ENCODE measurements around the gene ITGAD. TPM values are rescaled to one million over a fixed set of nuclear protein-coding genes. Genes with fewer than 3 reads are reported as not detected.

ITGAD gene
- total and polyA plus RNA-seq, 2 of the 13 experiments (the other 11 are each of a cell fraction or from before 2014, with no cell fraction given): not detected

- TF ChIP-seq ATF4 (CRISPR knock-in tag; IDR thresholded peaks at IDR 0.05) (no peak; a peak in 1 of 4 replicates), HNF4A (CRISPR knock-in tag; IDR thresholded peaks at IDR 0.05) (peak; percentile 98), ZBTB7A (CRISPR knock-in tag; IDR thresholded peaks at IDR 0.05) (peak; percentile 73; the same call in 1 of the 2 replicates), PATZ1 (CRISPR knock-in tag; IDR thresholded peaks at IDR 0.05) (peak; percentile 71; the same call in 1 of the 2 replicates), ZBTB3 (CRISPR knock-in tag; IDR thresholded peaks at IDR 0.05; ENCODE audit: borderline replicate concordance, low read depth) (no peak), NRL (CRISPR knock-in tag; IDR thresholded peaks at IDR 0.05; ENCODE audit: borderline replicate concordance) (peak; percentile 91; the same call in 1 of the 2 replicates), HOXA3 (CRISPR knock-in tag; IDR thresholded peaks at IDR 0.05) (peak; percentile 90), ELF1 (CRISPR knock-in tag; IDR thresholded peaks at IDR 0.05) (peak; percentile 80; the same call in 1 of the 2 replicates), ZNF350 (CRISPR knock-in tag; IDR thresholded peaks at IDR 0.05; ENCODE audit: borderline replicate concordance, low read depth) (peak; percentile 82; the same call in 1 of the 2 replicates), ZNF30 (CRISPR knock-in tag; IDR thresholded peaks at IDR 0.05) (no peak), ZNF788 (CRISPR knock-in tag; IDR thresholded peaks at IDR 0.05; ENCODE audit: borderline replicate concordance) (peak; percentile 98), TSC22D2 (CRISPR knock-in tag; IDR thresholded peaks at IDR 0.05; ENCODE audit: borderline replicate concordance) (peak; percentile 81; the same call in 1 of the 2 replicates), ZNF891 (CRISPR knock-in tag; IDR thresholded peaks at IDR 0.05) (peak; percentile 54; the same call in 1 of the 2 replicates), ARID2 (CRISPR knock-in tag; IDR thresholded peaks at IDR 0.05; ENCODE audit: borderline replicate concordance) (peak; percentile 89; the same call in 1 of the 2 replicates), ZBTB14 (CRISPR knock-in tag; IDR thresholded peaks at IDR 0.05) (0 out of 2 replicates have a peak, but pooled peaks have one; percentile 12), KAT7 (CRISPR knock-in tag; IDR thresholded peaks at IDR 0.05; ENCODE audit: borderline replicate concordance) (peak; percentile 94), ARHGAP35 (CRISPR knock-in tag; IDR thresholded peaks at IDR 0.05; ENCODE audit: borderline replicate concordance) (no peak; the same call in 1 of the 2 replicates)
- TF ChIP-seq, protein P1, sequence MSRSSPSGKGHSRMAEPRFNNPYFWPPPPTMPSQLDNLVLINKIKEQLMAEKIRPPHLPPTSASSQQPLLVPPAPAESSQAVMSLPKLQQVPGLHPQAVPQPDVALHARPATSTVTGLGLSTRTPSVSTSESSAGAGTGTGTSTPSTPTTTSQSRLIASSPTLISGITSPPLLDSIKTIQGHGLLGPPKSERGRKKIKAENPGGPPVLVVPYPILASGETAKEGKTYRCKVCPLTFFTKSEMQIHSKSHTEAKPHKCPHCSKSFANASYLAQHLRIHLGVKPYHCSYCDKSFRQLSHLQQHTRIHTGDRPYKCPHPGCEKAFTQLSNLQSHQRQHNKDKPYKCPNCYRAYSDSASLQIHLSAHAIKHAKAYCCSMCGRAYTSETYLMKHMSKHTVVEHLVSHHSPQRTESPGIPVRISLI (CRISPR knock-in tag; IDR thresholded peaks at IDR 0.05; ENCODE audit: borderline replicate concordance): peak; percentile 44; the same call in 1 of the 2 replicates
- TF ChIP-seq, protein P2, sequence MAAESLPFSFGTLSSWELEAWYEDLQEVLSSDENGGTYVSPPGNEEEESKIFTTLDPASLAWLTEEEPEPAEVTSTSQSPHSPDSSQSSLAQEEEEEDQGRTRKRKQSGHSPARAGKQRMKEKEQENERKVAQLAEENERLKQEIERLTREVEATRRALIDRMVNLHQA (CRISPR knock-in tag; IDR thresholded peaks at IDR 0.05): no peak
- TF ChIP-seq, protein P3, sequence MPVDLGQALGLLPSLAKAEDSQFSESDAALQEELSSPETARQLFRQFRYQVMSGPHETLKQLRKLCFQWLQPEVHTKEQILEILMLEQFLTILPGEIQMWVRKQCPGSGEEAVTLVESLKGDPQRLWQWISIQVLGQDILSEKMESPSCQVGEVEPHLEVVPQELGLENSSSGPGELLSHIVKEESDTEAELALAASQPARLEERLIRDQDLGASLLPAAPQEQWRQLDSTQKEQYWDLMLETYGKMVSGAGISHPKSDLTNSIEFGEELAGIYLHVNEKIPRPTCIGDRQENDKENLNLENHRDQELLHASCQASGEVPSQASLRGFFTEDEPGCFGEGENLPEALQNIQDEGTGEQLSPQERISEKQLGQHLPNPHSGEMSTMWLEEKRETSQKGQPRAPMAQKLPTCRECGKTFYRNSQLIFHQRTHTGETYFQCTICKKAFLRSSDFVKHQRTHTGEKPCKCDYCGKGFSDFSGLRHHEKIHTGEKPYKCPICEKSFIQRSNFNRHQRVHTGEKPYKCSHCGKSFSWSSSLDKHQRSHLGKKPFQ (CRISPR knock-in tag; IDR thresholded peaks at IDR 0.05; ENCODE audit: insufficient replicate concordance): peak; percentile 94
Observed at GRCh38 chr16:31458073-31458843, 65.1 kb downstream of the ITGAD start (continued).

Data from HepG2 (cell line).